Nephron (organoid): ENCODE data around the gene YAF2.

Source experiments
- H3K27ac Mint-ChIP-seq, 3 experiments: 2 replicates each; pipeline ENCODE4 v1.8.0; 2020; ENCODE audit warnings: mixed read lengths in 3 of 3, mild to moderate bottlenecking in 2 of 3, moderate library complexity in 1 of 3
- H3K27me3 Mint-ChIP-seq: 2 replicates; pipeline ENCODE4 v1.8.0; 2021; ENCODE audit warnings: low read depth, mild to moderate bottlenecking, moderate library complexity, mixed read lengths
- H3K36me3 Mint-ChIP-seq: 2 replicates; pipeline ENCODE4 v1.8.0; 2020; ENCODE audit warnings: low read depth, mixed read lengths
- H3K4me1 Mint-ChIP-seq: 2 replicates; pipeline ENCODE4 v1.8.0; 2020; ENCODE audit warnings: mixed read lengths
- H3K4me3 Mint-ChIP-seq, 3 experiments: 2 replicates each; pipeline ENCODE4 v1.8.0; 2020; ENCODE audit warnings: mild to moderate bottlenecking in 3 of 3, mixed read lengths in 3 of 3, moderate library complexity in 2 of 3
- H3K9me3 Mint-ChIP-seq: 2 replicates; pipeline ENCODE4 v1.8.0; 2020; ENCODE audit warnings: mixed read lengths
- CTCF ChIP-seq, 3 experiments: fragments of 200-600 bp; sonication (generic); IDR thresholded peaks; one replicate each; pipeline ENCODE4 v1.5.0; 2021; ENCODE audit warnings: antibody characterized with exemption in 3 of 3; ENCODE audit not compliant: unreplicated experiment in 3 of 3

Gene YAF2

GRCh38 chr12:42238240-42239140 lies at the start of gene YAF2:
Gene YAF2, minus strand, starts transcription at chr12:42238248. Its CDS starts 68 bp downstream, at chr12:42238180.
- no peaks in the 10 kb centered on the region for H3K9me3 Mint-ChIP-seq
- H3K4me3 Mint-ChIP-seq, result peak within 1 kb of the TSS; percentile 87 to 98 (median 96)
- no peak for TF ChIP-seq CTCF (IDR thresholded peaks at IDR 0.05; ENCODE audit: unreplicated experiment in 3 of 3)
- peaks cover 29% of the 10 kb centered on the region for H3K4me1 Mint-ChIP-seq
- peak within 1 kb of the TSS; percentile 86 to 93 (median 88) for H3K27ac Mint-ChIP-seq
- H3K27me3 Mint-ChIP-seq, result peaks cover 3% of the 10 kb centered on the region
- H3K36me3 Mint-ChIP-seq, result peaks cover 20% of the 10 kb centered on the region

- Mint-ChIP-seq H3K27me3 (no peaks in the 10 kb centered on the region), H3K27ac (no peak overlapping the region), H3K36me3 (no peaks in the 10 kb centered on the region), H3K9me3 (peaks cover 4% of the 10 kb centered on the region), H3K4me1 (peaks cover 13% of the 10 kb centered on the region), H3K4me3 (no peak overlapping the region)
- no peak for TF ChIP-seq CTCF (IDR thresholded peaks at IDR 0.05; ENCODE audit: unreplicated experiment in 3 of 3)
These were observed 48.7 kb upstream of the YAF2 start for GRCh38 chr12:42286741-42287140.

GRCh38 chr12:42285431-42285830 lies 47.4 kb upstream of the YAF2 start:
- H3K4me3 Mint-ChIP-seq, result no peak overlapping the region
- no peaks in the 10 kb centered on the region for H3K36me3 Mint-ChIP-seq
- no peak for TF ChIP-seq CTCF (IDR thresholded peaks at IDR 0.05; ENCODE audit: unreplicated experiment in 3 of 3)
- H3K27me3 Mint-ChIP-seq, result no peaks in the 10 kb centered on the region
- H3K27ac Mint-ChIP-seq, result no peak overlapping the region
- peaks cover 13% of the 10 kb centered on the region for H3K4me1 Mint-ChIP-seq
- H3K9me3 Mint-ChIP-seq, result peaks cover 4% of the 10 kb centered on the region

GRCh38 chr12:42284876-42285275 lies 46.8 kb upstream of the YAF2 start:
- H3K9me3 Mint-ChIP-seq, result peaks cover 4% of the 10 kb centered on the region
- peaks cover 5% of the 10 kb centered on the region for H3K27me3 Mint-ChIP-seq
- H3K4me3 Mint-ChIP-seq, result no peak overlapping the region
- peaks cover 13% of the 10 kb centered on the region for H3K4me1 Mint-ChIP-seq
- H3K27ac Mint-ChIP-seq, result no peak overlapping the region
- no peak for TF ChIP-seq CTCF (IDR thresholded peaks at IDR 0.05; ENCODE audit: unreplicated experiment in 3 of 3)
- H3K36me3 Mint-ChIP-seq, result no peaks in the 10 kb centered on the region

- Mint-ChIP-seq H3K4me3 (no peak overlapping the region), H3K36me3 (no peaks in the 10 kb centered on the region), H3K27me3 (peaks cover 5% of the 10 kb centered on the region), H3K4me1 (peaks cover 13% of the 10 kb centered on the region), H3K27ac (no peak overlapping the region), H3K9me3 (peaks cover 4% of the 10 kb centered on the region)
- no peak for TF ChIP-seq CTCF (IDR thresholded peaks at IDR 0.05; ENCODE audit: unreplicated experiment in 3 of 3)
These were observed 46.1 kb upstream of the YAF2 start for GRCh38 chr12:42284157-42284556.

GRCh38 chr12:42283739-42284138 lies 45.7 kb upstream of the YAF2 start:
- Mint-ChIP-seq H3K27me3 (peaks cover 7% of the 10 kb centered on the region), H3K4me1 (peaks cover 13% of the 10 kb centered on the region), H3K36me3 (no peaks in the 10 kb centered on the region), H3K27ac (no peak overlapping the region), H3K4me3 (no peak overlapping the region), H3K9me3 (peaks cover 4% of the 10 kb centered on the region)
- no peak for TF ChIP-seq CTCF (IDR thresholded peaks at IDR 0.05; ENCODE audit: unreplicated experiment in 3 of 3)
